ENCODE data around the gene NCKAP5. TPM values are rescaled to one million over a fixed set of nuclear protein-coding genes. Genes with fewer than 3 reads are reported as not detected.

NCKAP5 gene
- total and polyA plus RNA-seq, 2 experiments from 2014 or later: 0.65 to 0.86 TPM

- Histone ChIP-seq H3K4me2 (ENCODE audit: unreplicated experiment) (no peak overlapping the region), H4K20me1 (ENCODE audit: insufficient read depth) (no peaks in the 10 kb centered on the region), H3K9ac (no peak overlapping the region), H3K4me1 (ENCODE audit: insufficient read depth) (no peaks in the 10 kb centered on the region), H2AFZ (no peak overlapping the region), H3K9me2 (ENCODE audit: insufficient read depth) (no peaks in the 10 kb centered on the region), H3K4me3 (no peak overlapping the region), H3K79me2 (ENCODE audit: insufficient read depth) (no peaks in the 10 kb centered on the region), H3F3A (ENCODE audit: insufficient read depth) (no peaks in the 10 kb centered on the region), H3K27me3 (replicated peaks; ENCODE audit: insufficient read depth) (no peaks in the 10 kb centered on the region), H3K36me3 (ENCODE audit: low read depth) (no peaks in the 10 kb centered on the region), H3K9me3 (ENCODE audit: low read depth) (no peaks in the 10 kb centered on the region), H3K27ac (no peak overlapping the region)
- in situ Hi-C loops (cut with MboI): no loop called here
- 83 to 85% methylated on average over 2 of the region's 2 CpGs for WGBS, 2 experiments (ENCODE audit: low coverage in 1 of 2, low lambda C conversion rate in 2 of 2, missing lambda C conversion rate in 2 of 2)
- DNase-seq: no peak
- TF ChIP-seq EZH2 (IDR thresholded peaks at IDR 0.05; ENCODE audit: insufficient read depth, poor library complexity, severe bottlenecking) (no peak), EZH2phosphoT487 (IDR thresholded peaks at IDR 0.05; ENCODE audit: insufficient read depth, low read depth) (no peak)
Observed at GRCh38 chr2:132897111-132897510, 671.2 kb downstream of the NCKAP5 start.

- TF ChIP-seq EZH2 (IDR thresholded peaks at IDR 0.05; ENCODE audit: insufficient read depth, poor library complexity, severe bottlenecking) (no peak), EZH2phosphoT487 (IDR thresholded peaks at IDR 0.05; ENCODE audit: insufficient read depth, low read depth) (no peak)
- H3K36me3 ChIP-seq (ENCODE audit: low read depth): no peaks in the 10 kb centered on the region
- 22 to 23% methylated on average over 7 of the region's 7 CpGs for WGBS, 2 experiments (ENCODE audit: low coverage in 1 of 2, low lambda C conversion rate in 2 of 2, missing lambda C conversion rate in 2 of 2)
- no peaks in the 10 kb centered on the region for H4K20me1 ChIP-seq (ENCODE audit: insufficient read depth)
- DNase-seq: no peak
- H3F3A ChIP-seq (ENCODE audit: insufficient read depth): no peaks in the 10 kb centered on the region
- H2AFZ ChIP-seq: no peak overlapping the region
- in situ Hi-C loops (cut with MboI): no loop called here
- no peaks in the 10 kb centered on the region for H3K4me1 ChIP-seq (ENCODE audit: insufficient read depth)
- no peaks in the 10 kb centered on the region for H3K9me3 ChIP-seq (ENCODE audit: low read depth)
- no peak overlapping the region for H3K4me3 ChIP-seq
- H3K9ac ChIP-seq: no peak overlapping the region
- no peaks in the 10 kb centered on the region for H3K27me3 ChIP-seq (replicated peaks; ENCODE audit: insufficient read depth)
- no peak overlapping the region for H3K27ac ChIP-seq
- no peaks in the 10 kb centered on the region for H3K9me2 ChIP-seq (ENCODE audit: insufficient read depth)
- no peak overlapping the region for H3K4me2 ChIP-seq (ENCODE audit: unreplicated experiment)
- H3K79me2 ChIP-seq (ENCODE audit: insufficient read depth): no peaks in the 10 kb centered on the region
Observed at GRCh38 chr2:132896073-132896472, 672.2 kb downstream of the NCKAP5 start.

DNA sequence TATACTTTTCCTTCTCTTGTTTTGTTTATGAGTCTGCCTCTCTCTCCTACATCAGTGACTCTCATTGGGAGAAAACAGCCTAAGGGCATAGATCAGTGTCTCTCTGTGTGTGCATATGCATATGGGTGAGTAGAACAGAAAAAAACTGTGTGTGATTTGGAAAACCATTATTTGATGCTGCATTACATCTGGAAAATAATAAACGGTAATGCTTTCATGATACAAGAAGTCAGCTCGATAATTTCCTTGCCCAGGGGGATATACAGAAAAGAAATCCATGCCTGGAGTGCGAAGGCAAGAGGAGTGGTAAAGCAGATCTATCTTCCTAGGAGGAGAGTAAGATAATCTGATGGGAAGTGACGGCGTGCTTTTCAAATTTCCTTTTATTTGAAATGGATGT is 676.8 kb downstream of the NCKAP5 start:
- Histone ChIP-seq H3K9ac (no peak overlapping the region), H3K9me3 (ENCODE audit: low read depth) (no peaks in the 10 kb centered on the region), H4K20me1 (ENCODE audit: insufficient read depth) (no peaks in the 10 kb centered on the region), H2AFZ (no peak overlapping the region), H3K27me3 (replicated peaks; ENCODE audit: insufficient read depth) (no peaks in the 10 kb centered on the region), H3K79me2 (ENCODE audit: insufficient read depth) (no peaks in the 10 kb centered on the region), H3K4me3 (no peak overlapping the region), H3K27ac (no peak overlapping the region), H3K4me1 (ENCODE audit: insufficient read depth) (no peaks in the 10 kb centered on the region), H3F3A (ENCODE audit: insufficient read depth) (no peaks in the 10 kb centered on the region), H3K36me3 (ENCODE audit: low read depth) (no peaks in the 10 kb centered on the region), H3K9me2 (ENCODE audit: insufficient read depth) (no peaks in the 10 kb centered on the region), H3K4me2 (ENCODE audit: unreplicated experiment) (no peak overlapping the region)
- WGBS, 2 experiments (ENCODE audit: low coverage in 1 of 2, low lambda C conversion rate in 2 of 2, missing lambda C conversion rate in 2 of 2): 52 to 73% methylated on average over 5 of the region's 5 CpGs
- TF ChIP-seq EZH2phosphoT487 (IDR thresholded peaks at IDR 0.05; ENCODE audit: insufficient read depth, low read depth): no peak
- no peak for TF ChIP-seq EZH2 (IDR thresholded peaks at IDR 0.05; ENCODE audit: insufficient read depth, poor library complexity, severe bottlenecking)
- no peak for DNase-seq
- in situ Hi-C loops (cut with MboI): no loop called here

- Histone ChIP-seq H3K36me3 (ENCODE audit: low read depth) (no peaks in the 10 kb centered on the region), H3K4me2 (ENCODE audit: unreplicated experiment) (no peak overlapping the region), H3K4me1 (ENCODE audit: insufficient read depth) (no peaks in the 10 kb centered on the region), H3K4me3 (no peak overlapping the region), H3K9ac (no peak overlapping the region), H3K9me3 (ENCODE audit: low read depth) (no peaks in the 10 kb centered on the region), H3F3A (ENCODE audit: insufficient read depth) (no peaks in the 10 kb centered on the region), H3K27ac (no peak overlapping the region), H3K27me3 (replicated peaks; ENCODE audit: insufficient read depth) (no peaks in the 10 kb centered on the region), H3K9me2 (ENCODE audit: insufficient read depth) (no peaks in the 10 kb centered on the region), H2AFZ (no peak overlapping the region), H3K79me2 (ENCODE audit: insufficient read depth) (no peaks in the 10 kb centered on the region), H4K20me1 (ENCODE audit: insufficient read depth) (no peaks in the 10 kb centered on the region)
- no peak for TF ChIP-seq EZH2 (IDR thresholded peaks at IDR 0.05; ENCODE audit: insufficient read depth, poor library complexity, severe bottlenecking)
- no peak for TF ChIP-seq EZH2phosphoT487 (IDR thresholded peaks at IDR 0.05; ENCODE audit: insufficient read depth, low read depth)
- in situ Hi-C loops (cut with MboI): no loop called here
- no peak for DNase-seq
- WGBS, 2 experiments (ENCODE audit: low coverage in 1 of 2, low lambda C conversion rate in 2 of 2, missing lambda C conversion rate in 2 of 2): 33 to 41% methylated on average over 2 of the region's 2 CpGs
Observed at GRCh38 chr2:132886574-132886973, 681.7 kb downstream of the NCKAP5 start.

GRCh38 chr2:132884705-132885104 is 683.6 kb downstream of the NCKAP5 start:
- H3K27me3 ChIP-seq (replicated peaks; ENCODE audit: insufficient read depth): no peaks in the 10 kb centered on the region
- no peak overlapping the region for H3K4me3 ChIP-seq
- no peaks in the 10 kb centered on the region for H3K9me2 ChIP-seq (ENCODE audit: insufficient read depth)
- no peaks in the 10 kb centered on the region for H3K36me3 ChIP-seq (ENCODE audit: low read depth)
- no peak for DNase-seq
- no peak for TF ChIP-seq EZH2phosphoT487 (IDR thresholded peaks at IDR 0.05; ENCODE audit: insufficient read depth, low read depth)
- TF ChIP-seq EZH2 (IDR thresholded peaks at IDR 0.05; ENCODE audit: insufficient read depth, poor library complexity, severe bottlenecking): no peak
- WGBS, 2 experiments (ENCODE audit: low coverage in 1 of 2, low lambda C conversion rate in 2 of 2, missing lambda C conversion rate in 2 of 2): 61 to 64% methylated on average over 6 of the region's 6 CpGs
- H3K9me3 ChIP-seq (ENCODE audit: low read depth): no peaks in the 10 kb centered on the region
- in situ Hi-C loops (cut with MboI): no loop called here
- no peak overlapping the region for H3K27ac ChIP-seq
- H3K79me2 ChIP-seq (ENCODE audit: insufficient read depth): no peaks in the 10 kb centered on the region
- no peaks in the 10 kb centered on the region for H3K4me1 ChIP-seq (ENCODE audit: insufficient read depth)
- H4K20me1 ChIP-seq (ENCODE audit: insufficient read depth): no peaks in the 10 kb centered on the region
- H3K4me2 ChIP-seq (ENCODE audit: unreplicated experiment): no peak overlapping the region
- H3K9ac ChIP-seq: no peak overlapping the region
- H3F3A ChIP-seq (ENCODE audit: insufficient read depth): no peaks in the 10 kb centered on the region
- no peak overlapping the region for H2AFZ ChIP-seq

Measured in GM23248 (cell line).